NCI-H146 treated with DMSO at 0.1 percent for 48 hours (cell line): ENCODE data around the gene ST6GALNAC2.
A peak's percentile ranks its signal among the peaks of the same experiment; 100 is the strongest.
"Not testable (repeated sequence)": the region's sequence is repeated elsewhere in the genome, so short reads cannot be mapped to it uniquely, and the experiment has no call there.

Experiments
- DNase-seq: peaks from one replicate; lab custom pipeline; 2025; ENCODE audit not compliant: unreplicated experiment; lab: John Stamatoyannopoulos, UW

Gene ST6GALNAC2

GRCh38 chr17:76529224-76530094, 56.2 kb downstream of the ST6GALNAC2 start:
- DNase-seq, result no peak

GRCh38 chr17:76528528-76529223, 57.0 kb downstream of the ST6GALNAC2 start:
- no peak for DNase-seq

GRCh38 chr17:76528156-76528527, 57.5 kb downstream of the ST6GALNAC2 start:
- no peak for DNase-seq

GRCh38 chr17:76527430-76528111, 58.1 kb downstream of the ST6GALNAC2 start:
- DNase-seq, result no peak

- not testable (repeated sequence) for DNase-seq
Measured at GRCh38 chr17:76527016-76527415, 58.6 kb downstream of the ST6GALNAC2 start.

GRCh38 chr17:76525513-76525833, 60.2 kb downstream of the ST6GALNAC2 start:
- not testable (repeated sequence) for DNase-seq

GRCh38 chr17:76524598-76525512, 60.8 kb downstream of the ST6GALNAC2 start:
- no peak for DNase-seq

GRCh38 chr17:76523084-76524037, 62.3 kb downstream of the ST6GALNAC2 start:
- peak; percentile 44 for DNase-seq

GRCh38 chr17:76521683-76522082, 64.0 kb downstream of the ST6GALNAC2 start:
- not testable (repeated sequence) for DNase-seq

- no peak for DNase-seq
Measured at GRCh38 chr17:76521262-76521661, 64.4 kb downstream of the ST6GALNAC2 start.

GRCh38 chr17:76519048-76519966, 66.4 kb downstream of the ST6GALNAC2 start:
- DNase-seq, result no peak

GRCh38 chr17:76517638-76518038, 68.0 kb downstream of the ST6GALNAC2 start:
- DNase-seq, result no peak
